ENCODE measurements around the gene CFAP410.

The CFAP410 gene

DNA sequence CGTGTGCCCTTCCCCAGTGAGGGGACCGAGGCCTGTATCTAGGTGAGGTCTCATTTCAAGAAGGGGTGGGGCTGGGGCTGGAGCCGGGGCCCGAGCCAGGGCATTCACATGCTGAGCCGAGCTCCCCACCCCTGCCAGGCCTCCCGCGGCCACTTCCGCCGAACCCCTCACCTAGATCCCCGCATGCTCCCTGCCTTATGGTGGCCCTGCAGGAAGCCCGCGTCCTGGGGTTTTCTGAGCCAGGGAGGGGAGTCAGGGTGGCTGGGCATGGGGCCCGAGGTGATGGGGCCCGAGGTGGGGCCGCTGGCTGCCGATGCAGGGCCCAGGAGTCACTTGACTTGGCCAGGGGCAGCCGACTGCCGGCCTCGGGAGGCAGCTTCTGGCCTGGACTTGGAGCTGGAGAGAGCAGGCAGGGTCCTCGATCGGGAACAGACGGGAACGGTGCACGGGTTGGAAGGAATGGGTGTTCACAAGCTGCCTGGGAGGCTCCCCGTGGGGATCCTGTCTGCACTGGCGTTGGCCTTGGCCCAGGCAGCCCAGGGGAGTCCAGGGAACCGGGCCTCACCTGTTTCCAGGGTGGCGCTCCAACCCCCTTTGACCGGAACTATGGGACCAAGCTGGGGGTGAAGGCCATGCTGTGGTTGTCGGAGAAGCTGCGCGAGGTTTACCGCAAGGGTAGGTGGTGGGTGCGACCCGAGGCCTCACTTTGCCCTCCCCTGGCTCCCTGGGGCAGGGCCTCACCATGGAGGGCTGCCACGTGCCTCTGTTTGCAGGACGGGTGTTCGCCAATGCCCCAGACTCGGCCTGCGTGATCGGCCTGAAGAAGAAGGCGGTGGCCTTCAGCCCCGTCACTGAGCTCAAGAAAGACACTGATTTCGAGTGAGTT is 13.6 kb downstream of the CFAP410 start:
- H3K4me1 ChIP-seq (ENCODE audit: insufficient read depth, low read length): no peaks in the 10 kb centered on the region
- peaks cover 4% of the 10 kb centered on the region; the same call in 1 of the 2 replicates for H3K36me3 ChIP-seq (ENCODE audit: insufficient read depth, low read length)
- no peak overlapping the region for H3K9ac ChIP-seq (ENCODE audit: low read depth, low read length)
- no peaks in the 10 kb centered on the region for H3K9me3 ChIP-seq (ENCODE audit: control insufficient read depth, insufficient read depth, low read length)

DNA sequence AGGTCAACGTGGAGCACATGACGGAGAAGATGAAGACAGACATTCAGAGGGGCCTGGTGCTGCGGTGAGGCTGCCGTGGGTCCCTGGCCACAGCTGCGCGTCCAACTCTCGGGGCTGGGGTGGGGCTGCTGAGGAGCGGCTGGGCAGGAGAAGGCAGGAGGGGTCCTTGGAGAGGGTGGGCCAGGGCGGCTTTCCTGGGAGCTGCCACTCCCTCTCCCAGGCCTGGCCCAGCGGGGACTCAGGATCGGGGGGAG is 14.4 kb downstream of the CFAP410 start:
- no peaks in the 10 kb centered on the region for H3K4me1 ChIP-seq (ENCODE audit: insufficient read depth, low read length)
- H3K36me3 ChIP-seq (ENCODE audit: insufficient read depth, low read length): peaks cover 4% of the 10 kb centered on the region; the same call in 1 of the 2 replicates
- H3K9me3 ChIP-seq (ENCODE audit: control insufficient read depth, insufficient read depth, low read length): no peaks in the 10 kb centered on the region
- H3K9ac ChIP-seq (ENCODE audit: low read depth, low read length): no peak overlapping the region

DNA sequence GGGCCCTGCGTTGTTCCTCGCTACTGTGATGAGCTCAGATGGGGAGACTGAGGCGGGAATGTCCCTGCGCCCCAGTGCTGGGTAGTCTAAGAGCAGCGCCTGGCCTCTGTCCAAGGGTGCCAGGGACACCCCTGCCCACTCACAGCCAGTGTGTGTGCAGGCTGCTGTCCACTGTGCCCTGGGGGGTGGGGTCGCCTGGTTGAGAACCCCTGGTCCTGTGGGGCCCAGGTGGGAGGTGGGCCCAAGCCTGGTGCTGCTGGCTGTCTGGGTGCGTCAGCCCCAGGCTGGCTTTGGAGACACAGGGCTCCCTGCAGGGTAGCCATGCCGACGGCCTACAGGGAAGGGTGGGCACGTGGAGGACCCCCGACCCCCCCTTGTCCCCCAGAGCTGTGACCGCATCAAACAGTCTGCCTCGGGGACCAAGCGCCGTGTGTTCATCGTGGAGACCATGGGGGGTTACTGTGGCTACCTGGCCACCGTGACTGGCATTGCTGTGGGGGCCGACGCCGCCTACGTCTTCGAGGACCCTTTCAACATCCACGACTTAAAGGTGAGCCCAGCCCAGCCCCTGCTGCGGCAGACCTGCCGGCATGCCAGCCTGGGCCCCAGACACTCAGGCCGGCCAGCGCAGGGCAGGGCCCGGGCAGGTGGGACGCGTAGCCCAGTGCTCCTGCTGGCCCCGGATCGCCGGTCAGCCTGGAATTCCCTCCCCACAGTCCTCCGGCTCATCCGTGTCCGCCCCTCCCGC is 14.9 kb downstream of the CFAP410 start:
- no peaks in the 10 kb centered on the region for H3K4me1 ChIP-seq (ENCODE audit: insufficient read depth, low read length)
- H3K9ac ChIP-seq (ENCODE audit: low read depth, low read length): no peak overlapping the region
- H3K9me3 ChIP-seq (ENCODE audit: control insufficient read depth, insufficient read depth, low read length): no peaks in the 10 kb centered on the region
- peaks cover 4% of the 10 kb centered on the region; the same call in 1 of the 2 replicates for H3K36me3 ChIP-seq (ENCODE audit: insufficient read depth, low read length)

DNA sequence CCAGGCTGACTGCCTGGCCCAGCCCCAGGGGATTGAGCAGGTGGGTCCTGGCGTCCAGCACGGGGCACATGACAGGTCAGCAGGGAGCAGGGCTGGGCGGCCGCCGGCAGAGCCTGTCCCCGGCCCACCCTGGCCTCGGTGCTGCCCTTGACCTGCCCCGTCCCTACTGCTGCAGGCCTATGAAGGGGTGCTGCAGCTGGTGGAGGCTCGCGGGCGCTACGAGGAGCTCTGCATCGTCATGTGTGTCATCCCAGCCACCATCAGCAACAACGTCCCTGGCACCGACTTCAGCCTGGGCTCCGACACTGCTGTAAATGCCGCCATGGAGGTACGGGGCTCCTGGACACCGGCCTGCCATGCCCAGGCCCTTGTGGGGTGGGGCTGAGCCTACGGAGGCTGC is 15.6 kb downstream of the CFAP410 start:
- no peak overlapping the region for H3K9ac ChIP-seq (ENCODE audit: low read depth, low read length)
- H3K4me1 ChIP-seq (ENCODE audit: insufficient read depth, low read length): no peaks in the 10 kb centered on the region
- no peaks in the 10 kb centered on the region for H3K9me3 ChIP-seq (ENCODE audit: control insufficient read depth, insufficient read depth, low read length)
- H3K36me3 ChIP-seq (ENCODE audit: insufficient read depth, low read length): peaks cover 4% of the 10 kb centered on the region; the same call in 1 of the 2 replicates

DNA sequence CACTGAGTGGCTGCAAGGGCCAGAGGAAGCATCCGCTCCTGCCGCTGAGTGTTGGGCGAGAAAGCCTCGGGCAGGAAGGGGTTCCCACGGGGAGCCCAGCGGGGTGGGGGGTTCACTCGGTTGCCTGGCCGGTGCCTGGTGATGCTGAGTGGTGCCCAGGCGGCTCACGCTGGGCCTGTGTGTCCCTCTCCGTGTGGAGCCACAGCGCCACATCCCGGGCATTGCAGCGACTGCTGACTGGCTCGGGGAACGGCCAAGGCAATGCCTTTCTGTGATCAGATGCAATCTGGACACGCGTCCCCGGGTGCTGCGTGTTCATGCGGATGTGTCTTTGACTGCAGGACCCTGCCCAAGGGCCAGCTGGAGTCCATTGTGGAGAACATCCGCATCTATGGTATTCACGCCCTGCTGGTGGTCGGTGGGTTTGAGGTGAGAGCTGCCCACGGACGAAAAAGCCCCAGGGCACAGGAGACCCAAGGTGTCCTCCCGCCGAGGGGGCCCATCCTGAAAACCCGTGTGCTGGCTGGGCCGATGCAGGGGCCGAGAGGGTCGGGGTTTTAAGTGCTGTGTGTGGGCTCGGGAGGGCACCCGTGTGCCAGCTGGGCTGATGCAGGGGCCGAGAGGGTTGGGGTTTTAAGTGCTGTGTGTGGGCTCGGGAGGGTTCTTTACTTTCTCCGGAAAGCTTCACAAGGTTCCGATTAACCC is 16.4 kb downstream of the CFAP410 start:
- no peak overlapping the region for H3K9ac ChIP-seq (ENCODE audit: low read depth, low read length)
- H3K4me1 ChIP-seq (ENCODE audit: insufficient read depth, low read length): no peaks in the 10 kb centered on the region
- H3K9me3 ChIP-seq (ENCODE audit: control insufficient read depth, insufficient read depth, low read length): no peaks in the 10 kb centered on the region
- H3K36me3 ChIP-seq (ENCODE audit: insufficient read depth, low read length): peaks cover 4% of the 10 kb centered on the region; the same call in 1 of the 2 replicates

DNA sequence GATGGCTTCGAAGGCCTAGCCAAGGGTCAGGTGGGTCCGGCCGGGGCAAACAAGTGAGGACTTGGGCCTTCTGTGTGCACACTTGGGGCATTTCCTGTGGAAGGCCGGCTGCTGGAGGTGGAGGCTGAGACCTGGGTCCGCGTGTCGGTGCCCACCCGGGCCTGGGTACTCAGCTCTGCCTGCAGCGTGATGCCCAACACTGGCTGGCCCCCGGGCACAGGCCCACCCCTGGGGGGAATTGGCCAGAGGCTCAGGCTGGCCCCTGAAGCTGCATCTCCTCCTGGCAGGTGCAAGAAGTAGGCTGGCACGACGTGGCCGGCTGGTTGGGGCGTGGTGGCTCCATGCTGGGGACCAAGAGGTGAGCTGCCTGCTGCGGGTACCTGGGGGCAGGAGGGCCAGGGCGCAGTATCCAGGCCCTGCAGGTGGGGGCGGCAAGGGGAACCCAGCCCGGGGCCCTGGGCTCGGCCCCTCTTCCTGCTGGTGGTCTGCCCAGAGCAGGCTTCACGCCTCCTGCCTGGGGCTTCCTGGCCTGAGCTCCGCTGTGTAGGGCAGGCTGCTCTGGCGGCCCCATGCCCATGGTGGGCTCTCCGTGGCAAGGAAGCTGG is 17.2 kb downstream of the CFAP410 start:
- Histone ChIP-seq H3K9me3 (ENCODE audit: control insufficient read depth, insufficient read depth, low read length) (no peaks in the 10 kb centered on the region), H3K9ac (ENCODE audit: low read depth, low read length) (no peak overlapping the region), H3K4me1 (ENCODE audit: insufficient read depth, low read length) (no peaks in the 10 kb centered on the region), H3K36me3 (ENCODE audit: insufficient read depth, low read length) (peaks cover 4% of the 10 kb centered on the region; the same call in 1 of the 2 replicates)

DNA sequence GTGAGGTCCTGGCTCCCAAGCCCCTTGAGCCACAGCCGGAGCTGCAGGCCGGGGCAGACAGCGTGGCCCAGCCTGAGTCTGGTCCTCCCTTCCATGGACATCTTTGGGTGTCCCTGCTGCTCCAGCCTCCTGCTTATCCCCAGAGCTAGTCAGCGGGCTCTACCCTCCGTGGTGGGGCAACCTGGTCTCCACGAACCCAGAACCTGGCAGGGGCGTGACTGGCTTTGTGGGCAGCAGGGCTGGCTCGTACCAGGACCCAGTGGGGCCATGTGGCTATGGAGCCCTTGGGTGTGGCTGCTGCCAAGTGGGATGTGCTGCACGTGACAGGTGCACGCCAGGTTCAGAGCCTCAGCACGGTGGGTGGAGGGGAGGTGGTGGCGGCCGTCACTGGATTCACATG is 18.3 kb downstream of the CFAP410 start:
- peaks cover 4% of the 10 kb centered on the region; the same call in 1 of the 2 replicates for H3K36me3 ChIP-seq (ENCODE audit: insufficient read depth, low read length)

DNA sequence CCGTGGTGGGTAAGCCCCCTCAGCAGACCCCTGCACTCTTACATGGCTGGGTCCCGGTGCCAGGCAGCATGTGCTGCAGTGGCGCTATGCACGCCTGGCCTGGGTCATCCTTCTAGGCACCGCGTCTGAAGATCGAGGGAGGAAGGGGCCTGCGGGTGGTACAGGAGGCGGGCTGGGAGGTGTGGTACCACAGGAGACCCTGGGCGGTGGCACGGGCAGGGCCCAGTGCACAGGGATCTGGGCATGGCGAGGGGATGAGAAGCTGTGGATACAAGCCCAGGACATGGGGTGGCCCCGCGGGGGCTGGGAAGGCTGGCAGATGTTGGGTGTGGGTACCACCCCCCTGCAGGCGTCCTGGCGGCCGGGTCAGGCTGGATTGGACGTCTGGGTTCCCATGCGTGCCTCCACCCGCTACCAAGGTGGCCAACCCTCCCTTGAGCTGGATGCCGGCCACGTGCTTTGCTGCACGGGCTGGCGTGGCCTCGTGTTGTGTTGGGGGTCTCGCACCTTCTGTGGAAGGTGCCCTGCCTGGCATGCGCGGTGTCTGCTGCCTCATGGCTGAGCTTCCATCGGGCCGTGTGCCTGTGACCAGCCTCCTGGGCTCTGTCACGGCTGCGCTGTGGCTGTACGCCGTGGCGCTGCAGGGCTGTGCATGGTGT is 19.7 kb downstream of the CFAP410 start:
- Histone ChIP-seq H3K36me3 (ENCODE audit: insufficient read depth, low read length) (peaks cover 4% of the 10 kb centered on the region; the same call in 1 of the 2 replicates), H3K9me3 (ENCODE audit: control insufficient read depth, insufficient read depth, low read length) (no peaks in the 10 kb centered on the region), H3K9ac (ENCODE audit: low read depth, low read length) (no peak overlapping the region), H3K4me1 (ENCODE audit: insufficient read depth, low read length) (no peaks in the 10 kb centered on the region)

More for the DNA sequence above, 18.3 kb downstream of the CFAP410 start:
- Histone ChIP-seq H3K9ac (ENCODE audit: low read depth, low read length) (no peak overlapping the region), H3K9me3 (ENCODE audit: control insufficient read depth, insufficient read depth, low read length) (no peaks in the 10 kb centered on the region), H3K4me1 (ENCODE audit: insufficient read depth, low read length) (no peaks in the 10 kb centered on the region)

DNA sequence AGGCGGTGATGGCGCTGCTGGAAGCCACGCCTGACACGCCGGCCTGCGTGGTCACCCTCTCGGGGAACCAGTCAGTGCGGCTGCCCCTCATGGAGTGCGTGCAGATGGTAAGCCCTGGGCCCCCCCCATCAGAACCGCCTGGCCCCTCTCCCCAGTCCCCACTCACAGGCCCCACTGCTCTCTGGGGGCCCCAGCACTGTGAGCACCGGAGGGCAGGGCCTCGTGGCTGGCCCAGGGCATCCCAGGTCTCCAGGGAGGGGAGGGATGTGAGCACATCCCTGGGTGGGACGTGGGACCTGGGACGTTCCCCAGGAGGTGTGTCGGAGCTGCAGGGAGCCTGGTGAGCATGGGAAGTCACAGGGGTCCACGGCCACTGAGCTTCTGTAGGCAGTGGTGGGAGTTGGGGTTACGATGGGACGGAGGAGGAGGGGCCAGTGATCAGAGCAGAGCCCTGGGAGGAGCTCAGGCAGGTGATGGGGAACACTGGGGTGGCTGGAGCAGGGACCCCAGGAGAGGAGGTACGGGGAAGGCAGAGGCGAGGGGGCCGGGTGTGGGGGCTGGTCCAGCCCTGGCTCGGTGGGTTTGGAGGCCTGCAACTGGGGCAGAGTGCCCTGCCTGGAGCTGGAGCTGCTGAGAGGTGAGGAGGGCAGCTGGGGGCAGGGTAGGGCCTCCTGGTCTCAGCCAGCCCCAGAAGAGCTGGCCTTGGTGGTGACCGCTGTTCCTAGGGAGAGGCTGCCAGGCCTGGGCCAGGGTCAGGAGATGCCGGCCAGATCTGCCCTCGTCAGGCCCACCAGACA is 20.5 kb downstream of the CFAP410 start:
- Histone ChIP-seq H3K9ac (ENCODE audit: low read depth, low read length) (no peak overlapping the region), H3K36me3 (ENCODE audit: insufficient read depth, low read length) (no peaks in the 10 kb centered on the region), H3K4me1 (ENCODE audit: insufficient read depth, low read length) (no peaks in the 10 kb centered on the region), H3K9me3 (ENCODE audit: control insufficient read depth, insufficient read depth, low read length) (no peaks in the 10 kb centered on the region)

DNA sequence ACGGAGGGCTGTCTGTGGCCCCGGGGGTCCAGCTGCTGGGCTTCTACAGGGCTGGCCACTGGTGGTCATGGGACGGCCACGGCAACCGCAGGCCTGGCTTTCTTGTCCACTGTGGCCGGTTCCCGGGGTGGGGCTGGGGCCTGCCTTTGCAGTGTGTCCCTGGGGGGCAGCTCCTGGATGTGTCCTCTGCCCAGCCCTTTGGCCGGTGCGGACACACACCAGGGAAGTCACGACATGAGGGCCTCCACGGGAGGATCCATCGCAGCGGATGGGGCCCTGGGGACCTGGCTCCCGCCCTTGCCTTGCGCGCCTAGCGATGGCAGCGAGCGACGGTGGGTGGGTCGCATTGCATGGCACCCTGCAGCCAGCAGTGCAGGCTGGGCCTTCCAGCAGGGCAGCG is 21.3 kb downstream of the CFAP410 start:
- Histone ChIP-seq H3K9me3 (ENCODE audit: control insufficient read depth, insufficient read depth, low read length) (no peaks in the 10 kb centered on the region), H3K36me3 (ENCODE audit: insufficient read depth, low read length) (no peaks in the 10 kb centered on the region), H3K9ac (ENCODE audit: low read depth, low read length) (no peak overlapping the region), H3K4me1 (ENCODE audit: insufficient read depth, low read length) (no peaks in the 10 kb centered on the region)

DNA sequence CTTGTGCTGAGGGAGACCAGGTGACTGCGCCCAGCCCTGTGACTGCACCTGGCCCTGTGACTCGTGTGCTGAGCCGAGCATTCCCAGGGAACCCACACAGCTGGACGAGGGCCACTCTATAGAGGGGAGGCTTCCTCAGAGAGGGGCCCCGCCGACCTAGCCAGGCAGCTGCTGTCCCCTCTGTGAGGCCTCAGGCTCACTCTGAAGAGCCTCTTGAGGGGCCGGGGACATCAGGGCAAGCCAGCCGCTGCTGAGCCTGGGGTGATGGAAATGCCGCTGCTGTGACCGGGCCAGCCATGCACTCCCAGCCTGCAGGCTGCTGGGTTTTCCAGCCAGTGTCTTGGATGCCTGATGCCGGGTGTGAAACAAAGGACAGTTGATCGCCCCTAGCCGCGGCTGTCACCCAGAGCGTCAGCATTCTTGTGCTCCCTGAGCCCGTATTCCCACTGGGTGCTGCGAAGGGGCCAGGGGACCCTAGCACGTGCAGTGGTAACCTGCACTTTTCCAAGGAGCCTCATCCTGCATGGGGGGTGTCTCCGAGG is 21.9 kb downstream of the CFAP410 start:
- H3K4me1 ChIP-seq (ENCODE audit: insufficient read depth, low read length): no peaks in the 10 kb centered on the region
- no peaks in the 10 kb centered on the region for H3K36me3 ChIP-seq (ENCODE audit: insufficient read depth, low read length)
- no peaks in the 10 kb centered on the region for H3K9me3 ChIP-seq (ENCODE audit: control insufficient read depth, insufficient read depth, low read length)
- H3K9ac ChIP-seq (ENCODE audit: low read depth, low read length): no peak overlapping the region

DNA sequence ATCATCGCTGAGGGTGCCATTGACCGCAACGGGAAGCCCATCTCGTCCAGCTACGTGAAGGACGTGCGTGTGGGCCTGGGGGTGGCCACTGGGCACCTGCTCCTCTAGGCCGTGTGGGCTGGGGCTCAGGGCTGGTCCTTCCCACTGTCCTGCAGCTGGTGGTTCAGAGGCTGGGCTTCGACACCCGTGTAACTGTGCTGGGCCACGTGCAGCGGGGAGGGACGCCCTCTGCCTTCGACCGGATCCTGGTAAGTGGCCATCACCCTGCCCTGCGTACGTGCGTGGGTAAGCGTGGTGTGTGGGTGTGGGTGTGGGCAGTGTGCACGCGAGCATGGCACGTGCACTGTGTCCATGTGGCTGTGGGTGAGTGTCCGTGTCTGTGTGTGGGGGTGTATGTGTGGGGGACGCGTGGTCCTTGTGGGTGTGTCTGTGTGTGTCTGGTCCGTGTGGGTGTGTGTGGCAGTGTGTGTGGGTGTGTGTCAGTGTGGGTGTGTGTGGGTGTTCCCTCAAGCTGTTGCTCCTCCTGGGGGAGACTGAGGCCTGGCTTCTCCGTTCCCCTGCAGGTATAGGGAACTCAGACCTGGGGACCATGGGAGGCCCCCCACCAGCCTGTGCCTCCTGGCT is 22.8 kb downstream of the CFAP410 start:
- 0 out of 2 replicates have a peak, but pooled peaks cover 6% of the 10 kb centered on the region for H3K36me3 ChIP-seq (ENCODE audit: insufficient read depth, low read length)
- H3K9ac ChIP-seq (ENCODE audit: low read depth, low read length): no peak overlapping the region
- no peaks in the 10 kb centered on the region for H3K9me3 ChIP-seq (ENCODE audit: control insufficient read depth, insufficient read depth, low read length)
- no peaks in the 10 kb centered on the region for H3K4me1 ChIP-seq (ENCODE audit: insufficient read depth, low read length)
